K562 (cell line): Measurements from ENCODE around the gene COLQ. TPM values are rescaled to one million over a fixed set of nuclear protein-coding genes. Genes with fewer than 3 reads are reported as not detected.

Experiments used
- ATAC-seq: fragments of 200-7000 bp; cut with Tn5 transposase; 3 replicates; pipeline ENCODE4 v1.9.1; 2020; ENCODE audit warnings: moderate library complexity
- BruUV-seq: library from RNA; stranded (reverse); fragments of 400-500 nt; replicated peaks from 2 replicates; lab custom pipeline; 2021; lab: Mats Ljungman, UMichigan
- CTCF ChIA-PET: fragments of 300-600 bp; formaldehyde crosslinking; extraction: SDS; loops from one replicate; lab custom pipeline; 2021; ENCODE audit warnings: low intra/inter-chr PET ratio; lab: Yijun Ruan, JAX
- POLR2A ChIA-PET: fragments of 300-600, 350-650 bp; sonication (Branson Sonifier 250); formaldehyde crosslinking; extraction: SDS; loops from one replicate; lab custom pipeline; 2021; ENCODE audit warnings: antibody characterized with exemption, inconsistent platforms; lab: Yijun Ruan, JAX
- DNase-seq, 4 experiments: peaks; one replicate each; pipeline versions ENCODE4 v3.0.0 to v3.0.0-alpha.2; 2011 to 2018; ENCODE audit warnings: low spot score in 3 of 4, mixed read lengths in 3 of 4; ENCODE audit errors: extremely low read depth in 1 of 4
- FAIRE-seq: peaks from 2 replicates; lab custom pipeline; 2011; peaks lifted over from hg19 to GRCh38; lab: Jason Lieb, UNC
- H2AFZ ChIP-seq: 2 replicates; pipeline ENCODE4 v1.6.0; 2011; ENCODE audit warnings: low read depth, low read length, control low read depth, inconsistent platforms
- H3K27ac ChIP-seq: fragments of 200-600 bp; 3 replicates; pipeline ENCODE4 v1.8.0; 2011; ENCODE audit warnings: low read depth, mild to moderate bottlenecking, control low read depth, inconsistent platforms, low read length, moderate library complexity, mixed read lengths; ENCODE audit errors: extremely low read depth
- H3K27me3 ChIP-seq, 2 experiments: fragments of 300-600 bp in 1 of 2; 2 replicates in 1 of 2; 3 replicates in 1 of 2; pipeline versions ENCODE4 v1.6.0 to v1.8.0; 2011; ENCODE audit warnings: inconsistent platforms in 2 of 2, low read length in 2 of 2, mild to moderate bottlenecking in 1 of 2, mixed read lengths in 1 of 2, moderate library complexity in 1 of 2; ENCODE audit not compliant: control insufficient read depth in 2 of 2, insufficient read depth in 2 of 2
- H3K36me3 ChIP-seq: fragments of 300-600 bp; 3 replicates; pipeline ENCODE4 v1.8.0; 2011; ENCODE audit warnings: mild to moderate bottlenecking, low read length, inconsistent platforms; ENCODE audit not compliant: control insufficient read depth, insufficient read depth
- H3K4me1 ChIP-seq, 2 experiments: fragments of 200-600 bp in 1 of 2; replicated peaks in 1 of 2; 2 replicates in 1 of 2; 3 replicates in 1 of 2; pipeline versions ENCODE4 v1.5.1 to v1.8.0; 2011; ENCODE audit warnings: inconsistent platforms in 2 of 2, low read length in 2 of 2, mild to moderate bottlenecking in 1 of 2, mixed read lengths in 1 of 2, moderate library complexity in 1 of 2; ENCODE audit not compliant: control insufficient read depth in 2 of 2, insufficient read depth in 2 of 2
- H3K4me2 ChIP-seq: 2 replicates; pipeline ENCODE4 v1.6.1; 2011; ENCODE audit warnings: low read length, control low read depth, inconsistent platforms, mixed read lengths; ENCODE audit not compliant: insufficient read depth
- H3K4me3 ChIP-seq: fragments of 200-600 bp; sonication (generic), shearing (Covaris generic); 2 replicates; pipeline ENCODE4 v1.5.1; 2016; ENCODE audit warnings: control low read depth, inconsistent platforms
- H3K79me2 ChIP-seq: fragments of 200-600 bp; 3 replicates; pipeline ENCODE4 v1.8.0; 2011; ENCODE audit warnings: low read length, inconsistent platforms; ENCODE audit not compliant: control insufficient read depth, insufficient read depth
- H3K9ac ChIP-seq, 2 experiments: 2 replicates each; pipeline versions ENCODE4 v1.6.0 to v1.6.1; 2011; ENCODE audit warnings: low read depth in 2 of 2, low read length in 2 of 2, control low read depth in 1 of 2, inconsistent platforms in 1 of 2, mild to moderate bottlenecking in 1 of 2, mixed read lengths in 1 of 2; ENCODE audit not compliant: insufficient read depth in 1 of 2
- H3K9me1 ChIP-seq: one replicate; pipeline ENCODE4 v1.6.0; 2011; ENCODE audit warnings: inconsistent platforms, mild to moderate bottlenecking, low read length, moderate library complexity; ENCODE audit not compliant: control insufficient read depth, insufficient read depth
- H3K9me3 ChIP-seq: replicated peaks from 2 replicates; pipeline ENCODE4 v1.5.1; 2011; ENCODE audit warnings: low read depth, low read length, inconsistent platforms; ENCODE audit not compliant: control insufficient read depth, insufficient read depth
- H4K20me1 ChIP-seq: replicated peaks from 2 replicates; pipeline ENCODE4 v1.6.1; 2011; ENCODE audit warnings: low read length, inconsistent platforms, mixed read lengths; ENCODE audit not compliant: control insufficient read depth, insufficient read depth
- ASH1L ChIP-seq: fragments of 450-650 bp; IDR thresholded peaks from 2 replicates; pipeline ENCODE4 v1.6.1; 2018; ENCODE audit warnings: borderline replicate concordance, mild to moderate bottlenecking, low read depth; ENCODE audit not compliant: partially characterized antibody
- CBX1 ChIP-seq: sonication (generic); IDR thresholded peaks from 2 replicates; pipeline ENCODE4 v1.6.1; 2016; ENCODE audit warnings: antibody characterized with exemption, low read depth, mild to moderate bottlenecking
- CTBP1 ChIP-seq: fragments of 450-650 bp; IDR thresholded peaks from 2 replicates; pipeline ENCODE4 v1.6.1; 2016; ENCODE audit warnings: borderline replicate concordance
- EHMT2 ChIP-seq: fragments of 450-650 bp; IDR thresholded peaks from 2 replicates; pipeline ENCODE4 v1.6.1; 2018; ENCODE audit warnings: antibody characterized with exemption
- HDAC3 ChIP-seq: fragments of 450-650 bp; IDR thresholded peaks from 2 replicates; pipeline ENCODE4 v1.6.1; 2018; ENCODE audit warnings: borderline replicate concordance, mild to moderate bottlenecking, moderate library complexity; ENCODE audit not compliant: partially characterized antibody
- ILF3 ChIP-seq: fragments of 450-650 bp; IDR thresholded peaks from 2 replicates; pipeline ENCODE4 v1.6.1; 2018; ENCODE audit warnings: antibody characterized with exemption, mild to moderate bottlenecking, moderate library complexity, borderline replicate concordance
- JUN ChIP-seq, 2 experiments: sonication (generic) in 1 of 2; formaldehyde crosslinking in 1 of 2; IDR thresholded peaks; 2 replicates each; pipeline versions ENCODE4 v1.6.1 to v1.8.0; 2012 to 2022; ENCODE audit warnings: borderline replicate concordance in 2 of 2, mild to moderate bottlenecking in 2 of 2, improper control_type of control experiment in 1 of 2, low read depth in 1 of 2, low read length in 1 of 2, missing genetic modification reagents in 1 of 2
- KDM2B ChIP-seq: fragments of 250-450 bp; sonication (Bioruptor Pico); IDR thresholded peaks from 2 replicates; pipeline ENCODE4 v1.8.0; 2021; ENCODE audit warnings: mild to moderate bottlenecking, moderate library complexity
- KLF1 ChIP-seq: fragments of 450-650 bp; IDR thresholded peaks from 2 replicates; pipeline ENCODE4 v1.6.1; 2016; ENCODE audit warnings: missing genetic modification characterization, missing compliant biosample characterization
- NCOR1 ChIP-seq: fragments of 450-650 bp; IDR thresholded peaks from 2 replicates; pipeline ENCODE4 v1.6.1; 2016; ENCODE audit warnings: mild to moderate bottlenecking, moderate library complexity
- NFE2L1 ChIP-seq: fragments of 450-650 bp; IDR thresholded peaks from 2 replicates; pipeline ENCODE4 v1.6.1; 2016; ENCODE audit warnings: missing genetic modification characterization, low read depth, mild to moderate bottlenecking, missing compliant biosample characterization, moderate library complexity, borderline replicate concordance
- PPARD ChIP-seq: fragments of 250-450 bp; sonication (Bioruptor Pico); IDR thresholded peaks from 2 replicates; pipeline ENCODE4 v1.8.0; 2022; ENCODE audit warnings: inconsistent platforms, mild to moderate bottlenecking, moderate library complexity
- SMC3 ChIP-seq: conservative IDR thresholded peaks from 2 replicates; pipeline ENCODE4 v1.6.1; 2011; ENCODE audit warnings: low read depth, low read length, improper control_type of control experiment; ENCODE audit not compliant: insufficient read depth
- TEAD1 ChIP-seq, 2 experiments: fragments of 450-650 bp in 1 of 2; sonication (generic) in 1 of 2; formaldehyde crosslinking; IDR thresholded peaks; 2 replicates each; pipeline versions ENCODE4 v1.4.0 to v1.8.0; 2020 to 2022; ENCODE audit warnings: mild to moderate bottlenecking in 2 of 2, missing genetic modification reagents in 1 of 2
- WGBS: fragments of 100-300 bp; shearing (Covaris generic); methylation state at CpG from one replicate; pipeline ENCODE4 v1.1.6; 2016; ENCODE audit warnings: low coverage, mixed read lengths; ENCODE audit not compliant: insufficient coverage; ENCODE audit errors: missing lambda C conversion rate; 5-methylcytosine and 5-hydroxymethylcytosine counted together
- in situ Hi-C: fragments of 300-500 bp; cut with MboI; formaldehyde crosslinking; loops from 4 replicates; pipeline ENCODE4 v1.15.0; 2018; ENCODE audit warnings: inconsistent platforms, mixed read lengths
- intact Hi-C: fragments of 100-400 bp; cut with micrococcal nuclease; formaldehyde crosslinking; loops from 2 replicates; pipeline ENCODE4 v1.14.2; 2022
- polyA plus RNA-seq, 8 experiments: library from polyadenylated mRNA; depleted of rRNA in 4 of 8; stranded (reverse) in 5 of 8; unstranded in 3 of 8; fragments of >200 nt; fragmentation: Nextera tagmentation in 2 of 8; fragmentation: Illumina TruSeq in 1 of 8; extraction: Ambion mirVana in 2 of 8; extraction: Trizol in 1 of 8; gene quantifications; 2 replicates each; pipeline versions ENCODE4 v1.2.1 to v1.2.3, GENCODE V29; 2011 to 2014; ENCODE audit warnings: inconsistent platforms in 1 of 8, missing spikeins in 1 of 8
- total RNA-seq, 7 experiments: library from RNA; depleted of rRNA in 6 of 7; stranded (reverse); fragments of >200 nt in 6 of 7; fragmentation: Illumina TruSeq in 2 of 7; extraction: Trizol in 2 of 7; gene quantifications; 2 replicates each; pipeline versions ENCODE4 v1.2.1 to v1.2.3, GENCODE V29; 2011 to 2021; ENCODE audit warnings: low replicate concordance in 1 of 7
- TF ChIP-seq, protein P1 (sequence below): IDR thresholded peaks from 2 replicates; pipeline ENCODE4 v1.6.1; 2016; ENCODE audit warnings: missing genetic modification characterization, missing compliant biosample characterization

COLQ gene
- total and polyA plus RNA-seq, 9 of the 15 experiments (the other 6 are each of a cell fraction or from before 2014, with no cell fraction given) = 0.04 to 0.36 (median 0.27) TPM; not detected in 4

DNA sequence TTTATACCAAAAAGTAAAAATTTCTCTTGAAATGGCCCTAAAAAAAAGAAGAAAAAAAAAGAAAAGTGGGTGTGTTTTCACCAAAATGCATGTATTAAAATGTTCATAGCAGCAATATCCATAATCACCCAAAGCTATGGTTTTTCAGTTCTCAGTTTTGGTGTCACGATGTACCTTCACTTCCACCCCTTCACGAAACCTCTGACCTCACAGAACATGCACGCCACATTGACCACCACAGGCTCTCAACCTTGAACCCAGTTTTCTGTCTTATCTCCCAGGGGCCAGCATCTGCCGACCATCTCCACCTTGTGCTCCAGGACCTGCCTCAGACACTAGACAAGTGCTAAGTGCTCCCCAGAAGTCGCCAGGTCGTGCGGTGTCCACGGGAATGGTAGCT is 30.4 kb downstream of the COLQ start:
- Histone ChIP-seq H3K4me2 (no peak overlapping the region), H3K79me2 (no peaks in the 10 kb centered on the region), H3K27ac (no peak overlapping the region), H3K36me3 (no peaks in the 10 kb centered on the region), H3K4me3 (no peak overlapping the region), H3K9me1 (no peaks in the 10 kb centered on the region), H2AFZ (no peak overlapping the region), H3K9ac (0 out of 4 replicates have a peak overlapping the region, but pooled peaks of 1 of the 2 experiments have one; percentile 21), H3K9me3 (no peaks in the 10 kb centered on the region), H3K4me1 (no peaks in the 10 kb centered on the region), H3K27me3 (peaks cover 35 to 75% of the 10 kb centered on the region in 2 experiments), H4K20me1 (no peaks in the 10 kb centered on the region)
- POLR2A ChIA-PET = interaction anchor here (1.2 kb wide), 1 partner anchor 110 kb away, joined by 3 read pairs; the partner anchor contains the start of genes BTD and HACL1
- TF ChIP-seq HDAC3 (no peak), NFE2L1 (tag) (no peak), CTBP1 (no peak), KDM2B (CRISPR knock-in tag) (no peak), ILF3 (no peak), JUN (IDR thresholded peaks at IDR 0.05; ENCODE audit: borderline replicate concordance, low read depth, low read length) (no peak), JUN (CRISPR knock-in tag; IDR thresholded peaks at IDR 0.05; ENCODE audit: borderline replicate concordance) (no peak), EHMT2 (no peak), SMC3 (no peak), KLF1 (tag) (no peak), TEAD1 (CRISPR knock-in tag; IDR thresholded peaks at IDR 0.05) (no peak), PPARD (CRISPR knock-in tag) (no peak), NCOR1 (no peak), ASH1L (no peak), CBX1 (no peak)
- TF ChIP-seq, protein P1, sequence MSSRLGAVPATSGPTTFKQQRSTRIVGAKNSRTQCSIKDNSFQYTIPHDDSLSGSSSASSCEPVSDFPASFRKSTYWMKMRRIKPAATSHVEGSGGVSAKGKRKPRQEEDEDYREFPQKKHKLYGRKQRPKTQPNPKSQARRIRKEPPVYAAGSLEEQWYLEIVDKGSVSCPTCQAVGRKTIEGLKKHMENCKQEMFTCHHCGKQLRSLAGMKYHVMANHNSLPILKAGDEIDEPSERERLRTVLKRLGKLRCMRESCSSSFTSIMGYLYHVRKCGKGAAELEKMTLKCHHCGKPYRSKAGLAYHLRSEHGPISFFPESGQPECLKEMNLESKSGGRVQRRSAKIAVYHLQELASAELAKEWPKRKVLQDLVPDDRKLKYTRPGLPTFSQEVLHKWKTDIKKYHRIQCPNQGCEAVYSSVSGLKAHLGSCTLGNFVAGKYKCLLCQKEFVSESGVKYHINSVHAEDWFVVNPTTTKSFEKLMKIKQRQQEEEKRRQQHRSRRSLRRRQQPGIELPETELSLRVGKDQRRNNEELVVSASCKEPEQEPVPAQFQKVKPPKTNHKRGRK = no peak
- no peak for ATAC-seq
- DNase-seq = no peak
- no peak for FAIRE-seq
- in situ Hi-C loops (no loop called here), intact Hi-C loops (no loop called here)
- WGBS = 3% methylated on average over 8 of the region's 8 CpGs
- CTCF ChIA-PET = no interaction called here
- BruUV-seq = no TSS peak
